PC-3 (cell line): ENCODE data around the gene MRPL39.

ENCODE experiments used
- CTCF ChIP-seq: fragments of 300-600 bp; sonication (generic); conservative IDR thresholded peaks from 2 replicates; pipeline ENCODE4 v1.5.1; 2017; ENCODE audit warnings: antibody characterized with exemption, low read depth, mild to moderate bottlenecking, low read length
- EZH2 ChIP-seq: fragments of 300-600 bp; sonication (generic); IDR thresholded peaks from one replicate; pipeline ENCODE4 v1.6.1; 2017; ENCODE audit warnings: antibody characterized with exemption, mild to moderate bottlenecking, low read length; ENCODE audit not compliant: unreplicated experiment
- EZH2phosphoT487 ChIP-seq: fragments of 300-600 bp; sonication (generic); IDR thresholded peaks from 2 replicates; pipeline ENCODE4 v1.6.1; 2018; ENCODE audit warnings: mild to moderate bottlenecking, antibody characterized with exemption, low read length, borderline replicate concordance

- TF ChIP-seq EZH2phosphoT487: no peak
- TF ChIP-seq EZH2: no peak
- TF ChIP-seq CTCF: no peak
Observed at GRCh38 chr21:25578056-25578961, 29.0 kb downstream of the MRPL39 start.
